ENCODE results near the gene TP53BP2. TPM values are rescaled to one million over a fixed set of nuclear protein-coding genes. Genes with fewer than 3 reads are reported as not detected.
A peak's percentile ranks its signal among the peaks of the same experiment; 100 is the strongest.

Gene TP53BP2
- total and polyA plus RNA-seq, 10 of the 15 experiments (the other 5 are each of a cell fraction or from before 2014, with no cell fraction given) = 1.6 to 13.7 (median 5.6) TPM

GRCh38 chr1:223856386-223856785 is 10.6 kb upstream of the TP53BP2 start (continued):
- TF ChIP-seq FOS (IDR thresholded peaks at IDR 0.05; ENCODE audit: borderline replicate concordance, extremely low read depth, insufficient read length) (no peak), MEF2A (IDR thresholded peaks at IDR 0.05; ENCODE audit: insufficient read depth, low read depth, low read length) (no peak), NRF1 (conservative IDR thresholded peaks at IDR 0.05; ENCODE audit: low read depth, low read length) (no peak), TAF1 (IDR thresholded peaks at IDR 0.05; ENCODE audit: borderline replicate concordance, low read depth, low read length) (no peak), PML (IDR thresholded peaks at IDR 0.05; ENCODE audit: low read length) (no peak), SMARCA5 (IDR thresholded peaks at IDR 0.05) (no peak), POLR2AphosphoS5 (IDR thresholded peaks at IDR 0.05; ENCODE audit: low read length) (no peak), FOXK2 (IDR thresholded peaks at IDR 0.05) (no peak), JUND (IDR thresholded peaks at IDR 0.05; ENCODE audit: low read depth, low read length) (no peak), IKZF1 (conservative IDR thresholded peaks at IDR 0.05) (no peak), SIX5 (IDR thresholded peaks at IDR 0.05; ENCODE audit: low read depth, low read length, severe bottlenecking) (no peak)

GRCh38 chr1:223853748-223854147 is 8.0 kb upstream of the TP53BP2 start:
- no peak overlapping the region for H3K4me3 ChIP-seq
- no peak overlapping the region for H3K9ac ChIP-seq (ENCODE audit: control insufficient read depth, insufficient read depth, low read length)
- DNase-seq (ENCODE audit: low read depth, low spot score) (no peak), FAIRE-seq (no peak), ATAC-seq (peak; percentile 42; the same call in 2 of the 3 replicates)
- SMC1A ChIA-PET (ENCODE audit: uncharacterized antibody, unreplicated experiment) = interaction anchor here (0.7 to 1.7 kb wide), 4 partner anchors 9 to 420 kb away, joined by 3 to 7 read pairs (median 3); no protein-coding TSS in a partner anchor
- no peaks in the 10 kb centered on the region for H3K36me3 ChIP-seq (ENCODE audit: control insufficient read depth in 2 of 2, insufficient read depth in 2 of 2, low read length in 1 of 2)
- H2AFZ ChIP-seq (ENCODE audit: control insufficient read depth, low read depth, low read length) = no peak overlapping the region
- 0 out of 2 replicates have a peak, but pooled peaks cover 3% of the 10 kb centered on the region for H3K4me1 ChIP-seq (ENCODE audit: control insufficient read depth, insufficient read depth, low read length)
- no peaks in the 10 kb centered on the region for H3K79me2 ChIP-seq (ENCODE audit: control insufficient read depth, insufficient read depth, low read length)
- POLR2A ChIA-PET = interaction anchor here (0.6 kb wide), 1 partner anchor 299 kb away, joined by 4 read pairs; no protein-coding TSS in a partner anchor
- RAD21 ChIA-PET (ENCODE audit: unreplicated experiment) = interaction anchor here (0.8 kb wide), 1 partner anchor 9 kb away, joined by 3 read pairs; no protein-coding TSS in a partner anchor
- H3K9me3 ChIP-seq (replicated peaks; ENCODE audit: control insufficient read depth, insufficient read depth, low read length) = no peaks in the 10 kb centered on the region
- H3K27ac ChIP-seq (ENCODE audit: control insufficient read depth, insufficient read depth) = no peak overlapping the region
- TF ChIP-seq CEBPB (IDR thresholded peaks at IDR 0.05; ENCODE audit: borderline replicate concordance in 1 of 2, low read depth in 2 of 2, low read length in 2 of 2) (no peak), EZH2 (IDR thresholded peaks at IDR 0.05; ENCODE audit: borderline replicate concordance, control insufficient read depth, low read depth, low read length) (no peak), NKRF (conservative IDR thresholded peaks at IDR 0.05) (no peak), TCF3 (IDR thresholded peaks at IDR 0.05; ENCODE audit: borderline replicate concordance, insufficient read depth, low read depth, low read length) (no peak)
- H3K27me3 ChIP-seq (replicated peaks in 1 of 2; ENCODE audit: control insufficient read depth in 2 of 2, insufficient read depth in 2 of 2, low read length in 1 of 2) = no peaks in the 10 kb centered on the region; a peak in 2 of 4 replicates
- WGBS (ENCODE audit: insufficient coverage, insufficient replicate concordance, low lambda C conversion rate, missing lambda C conversion rate) = 94% methylated on average over 1 of the region's 1 CpG
- in situ Hi-C loops (cut with MboI) = no loop called here
- no TSS peak for BruUV-seq (replicated peaks)
- no peaks in the 10 kb centered on the region for H4K20me1 ChIP-seq (ENCODE audit: control insufficient read depth, insufficient read depth)
- intact Hi-C loops (cut with micrococcal nuclease; ENCODE audit: unreplicated experiment) = no loop called here
- H3K4me2 ChIP-seq (ENCODE audit: control insufficient read depth, insufficient read depth) = no peak overlapping the region
- CTCF ChIA-PET = interaction anchor here (0.6 to 1.7 kb wide), 3 partner anchors 22 to 104 kb away, joined by 3 read pairs; no protein-coding TSS in a partner anchor

Measured in GM12878 (cell line).